Measurements from ENCODE around the gene MTA1.

DNA sequence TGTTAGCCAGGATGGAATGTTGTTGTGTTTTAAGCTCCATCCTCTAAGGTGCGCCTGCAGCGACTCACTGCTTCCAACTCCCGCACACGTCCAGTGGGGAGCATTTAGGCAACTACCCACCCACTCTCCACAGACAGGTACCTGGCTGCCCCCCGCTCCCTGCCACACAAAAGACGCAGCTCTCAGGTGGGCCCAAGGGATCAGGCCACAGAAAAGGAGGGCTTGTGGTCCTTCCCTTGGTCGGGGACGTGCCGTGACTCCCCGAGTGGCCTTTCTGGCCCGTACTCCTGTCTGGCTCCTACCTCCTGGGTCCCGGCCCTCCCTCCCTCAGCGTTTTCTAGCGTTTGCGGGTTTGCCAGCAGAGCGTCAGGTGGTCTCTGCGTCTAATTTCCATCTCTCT is 87.6 kb downstream of the MTA1 start:
- TF ChIP-seq, protein P1, sequence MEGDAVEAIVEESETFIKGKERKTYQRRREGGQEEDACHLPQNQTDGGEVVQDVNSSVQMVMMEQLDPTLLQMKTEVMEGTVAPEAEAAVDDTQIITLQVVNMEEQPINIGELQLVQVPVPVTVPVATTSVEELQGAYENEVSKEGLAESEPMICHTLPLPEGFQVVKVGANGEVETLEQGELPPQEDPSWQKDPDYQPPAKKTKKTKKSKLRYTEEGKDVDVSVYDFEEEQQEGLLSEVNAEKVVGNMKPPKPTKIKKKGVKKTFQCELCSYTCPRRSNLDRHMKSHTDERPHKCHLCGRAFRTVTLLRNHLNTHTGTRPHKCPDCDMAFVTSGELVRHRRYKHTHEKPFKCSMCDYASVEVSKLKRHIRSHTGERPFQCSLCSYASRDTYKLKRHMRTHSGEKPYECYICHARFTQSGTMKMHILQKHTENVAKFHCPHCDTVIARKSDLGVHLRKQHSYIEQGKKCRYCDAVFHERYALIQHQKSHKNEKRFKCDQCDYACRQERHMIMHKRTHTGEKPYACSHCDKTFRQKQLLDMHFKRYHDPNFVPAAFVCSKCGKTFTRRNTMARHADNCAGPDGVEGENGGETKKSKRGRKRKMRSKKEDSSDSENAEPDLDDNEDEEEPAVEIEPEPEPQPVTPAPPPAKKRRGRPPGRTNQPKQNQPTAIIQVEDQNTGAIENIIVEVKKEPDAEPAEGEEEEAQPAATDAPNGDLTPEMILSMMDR (IDR thresholded peaks at IDR 0.05; ENCODE audit: control extremely low read depth in 1 of 3, insufficient read depth in 1 of 3, low read depth in 1 of 3, low read length in 3 of 3) = no peak
- TF ChIP-seq, protein P2, sequence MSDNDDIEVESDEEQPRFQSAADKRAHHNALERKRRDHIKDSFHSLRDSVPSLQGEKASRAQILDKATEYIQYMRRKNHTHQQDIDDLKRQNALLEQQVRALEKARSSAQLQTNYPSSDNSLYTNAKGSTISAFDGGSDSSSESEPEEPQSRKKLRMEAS (IDR thresholded peaks at IDR 0.05) = no peak
- TF ChIP-seq BCL11A (IDR thresholded peaks at IDR 0.05; ENCODE audit: low read depth in 2 of 2, low read length in 2 of 2) = no peak

Measured in H1 (cell line).